ENCODE results near the gene DMBX1. TPM values are rescaled to one million over a fixed set of nuclear protein-coding genes. Genes with fewer than 3 reads are reported as not detected.

Gene DMBX1
- total RNA-seq, 4 donors from 2014 or later = 0.12 to 0.51 (median 0.42) TPM; not detected in 1

GRCh38 chr1:46481961-46482360 is 7.7 kb upstream of the DMBX1 start:
- no peak overlapping the region for H3K4me3 ChIP-seq (ENCODE audit: low read depth, poor library complexity, severe bottlenecking)
- no peak for DNase-seq (ENCODE audit: low spot score in 2 of 2)
- TF ChIP-seq POLR2A (IDR thresholded peaks at IDR 0.05) = no peak
- no peak for TF ChIP-seq CTCF (IDR thresholded peaks at IDR 0.05)
- intact Hi-C loops (cut with DNase I; ENCODE audit: low total_unique reads) = no loop called here
- 51 to 60% methylated on average over 4 of the region's 4 CpGs for WGBS, 2 donors

GRCh38 chr1:46483589-46483988 is 6.0 kb upstream of the DMBX1 start:
- intact Hi-C loops (cut with DNase I; ENCODE audit: low total_unique reads) = no loop called here
- 88 to 89% methylated on average over 12 of the region's 12 CpGs for WGBS, 2 donors
- no peak for DNase-seq (ENCODE audit: low spot score in 2 of 2)
- no peak overlapping the region for H3K4me3 ChIP-seq (ENCODE audit: low read depth, poor library complexity, severe bottlenecking)
- no peak for TF ChIP-seq POLR2A (IDR thresholded peaks at IDR 0.05)
- no peak for TF ChIP-seq CTCF (IDR thresholded peaks at IDR 0.05)

GRCh38 chr1:46484783-46485490 is 4.7 kb upstream of the DMBX1 start:
- 35 to 49% methylated on average over 14 of the region's 14 CpGs for WGBS, 2 donors
- intact Hi-C loops (cut with DNase I; ENCODE audit: low total_unique reads) = no loop called here
- TF ChIP-seq CTCF (IDR thresholded peaks at IDR 0.05) = no peak
- no peak for TF ChIP-seq POLR2A (IDR thresholded peaks at IDR 0.05)
- no peak overlapping the region for H3K4me3 ChIP-seq (ENCODE audit: low read depth, poor library complexity, severe bottlenecking)
- no peak for DNase-seq (ENCODE audit: low spot score in 2 of 2)

- intact Hi-C loops (cut with DNase I; ENCODE audit: low total_unique reads) = no loop called here
Observed at GRCh38 chr1:46485564-46486431, 3.8 kb upstream of the DMBX1 start.

GRCh38 chr1:46486432-46487015 is 3.1 kb upstream of the DMBX1 start:
- no peak for TF ChIP-seq CTCF (IDR thresholded peaks at IDR 0.05)
- TF ChIP-seq POLR2A (IDR thresholded peaks at IDR 0.05) = no peak
- intact Hi-C loops (cut with DNase I; ENCODE audit: low total_unique reads) = no loop called here
- WGBS, 2 donors = 78 to 87% methylated on average over 8 of the region's 8 CpGs
- DNase-seq (ENCODE audit: low spot score in 2 of 2) = no peak
- H3K4me3 ChIP-seq (ENCODE audit: low read depth, poor library complexity, severe bottlenecking) = no peak overlapping the region

More at GRCh38 chr1:46485564-46486431, 3.8 kb upstream of the DMBX1 start:
- TF ChIP-seq POLR2A (IDR thresholded peaks at IDR 0.05) = no peak
- no peak for TF ChIP-seq CTCF (IDR thresholded peaks at IDR 0.05)
- WGBS, 2 donors = 26 to 29% methylated on average over 25 to 31 of the region's 58 CpGs
- H3K4me3 ChIP-seq (ENCODE audit: low read depth, poor library complexity, severe bottlenecking) = no peak overlapping the region
- DNase-seq (ENCODE audit: low spot score in 2 of 2) = no peak

Data from lower leg skin (tissue), 4 donors.